ENCODE data around the gene ARHGEF40.
A peak's percentile ranks its signal among the peaks of the same experiment; 100 is the strongest.

ARHGEF40 gene

DNA sequence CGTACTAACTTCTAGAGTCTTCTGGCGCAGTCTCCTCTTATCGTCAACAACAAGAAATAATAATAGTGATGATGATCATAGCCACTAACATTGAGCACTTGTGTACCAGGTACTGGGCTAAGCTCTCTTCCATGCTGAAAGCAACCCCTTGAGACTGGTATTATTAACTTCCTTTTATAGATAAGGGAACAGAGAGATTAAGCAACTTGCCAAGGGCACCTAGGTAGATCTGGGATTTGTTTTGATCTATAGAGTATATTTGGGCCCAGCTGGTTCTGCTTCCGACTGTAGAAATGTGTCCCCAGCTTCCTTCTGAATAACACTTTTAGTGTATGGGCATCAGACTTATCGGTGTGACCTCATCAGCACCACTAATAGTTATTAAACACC is 29.5 kb downstream of the ARHGEF40 start:
- DNase-seq: no peak

DNA sequence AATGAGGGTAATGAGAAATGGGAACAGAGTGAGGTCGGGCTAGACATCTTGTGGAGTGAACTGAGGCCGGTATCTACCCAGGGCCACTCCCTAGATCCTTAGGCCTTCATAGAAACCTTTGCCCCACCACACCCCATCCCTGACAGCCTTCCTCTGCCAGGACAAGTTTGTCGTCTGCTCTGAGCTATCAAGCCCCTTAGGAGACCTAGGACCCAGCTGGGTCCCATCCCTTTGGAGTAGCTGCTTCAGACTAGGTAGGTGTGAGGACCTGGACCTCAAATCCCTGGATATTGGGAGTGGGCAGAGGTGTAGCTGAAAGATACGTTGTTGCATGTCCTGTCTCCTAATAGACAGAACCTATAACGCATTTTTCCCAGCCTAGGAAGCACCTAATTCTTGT is 30.8 kb downstream of the ARHGEF40 start, which contains the start of gene TMEM253:
TSS of gene TMEM253 (plus strand) at position 136 of the 400 bp plus-strand sequence. CDS start 278 bp downstream, outside the sequence.
- no peak for DNase-seq

DNA sequence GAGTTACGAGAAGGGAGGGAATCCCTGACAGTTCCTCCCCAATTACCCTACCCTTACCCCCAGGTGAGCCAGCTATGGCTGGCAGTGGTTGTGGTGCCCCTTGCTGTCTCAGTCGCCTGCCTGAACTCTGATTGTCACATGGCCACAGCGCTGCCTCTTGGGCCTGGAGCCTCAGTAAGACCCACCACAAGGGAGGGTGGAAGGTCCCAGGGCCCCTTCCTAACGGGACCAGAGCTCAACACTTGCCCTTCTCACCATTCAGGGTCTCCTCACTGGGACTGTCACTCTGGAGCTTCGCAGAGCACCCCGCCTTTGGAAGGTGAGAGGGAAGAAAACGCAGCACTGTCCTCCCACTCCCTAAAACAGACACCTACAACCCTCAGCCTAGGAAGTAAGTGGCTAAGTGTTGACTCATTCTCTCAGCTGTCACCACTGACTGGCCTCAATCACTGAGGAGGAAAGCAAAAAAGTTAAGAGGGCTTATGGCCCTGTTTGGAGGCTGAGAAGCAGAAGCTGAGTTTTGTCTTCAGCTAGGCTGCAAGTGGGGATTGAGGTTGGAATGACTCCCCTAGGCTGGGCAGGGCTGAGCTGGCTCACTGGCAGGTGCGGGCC is 31.8 kb downstream of the ARHGEF40 start:
- no peak for DNase-seq

DNA sequence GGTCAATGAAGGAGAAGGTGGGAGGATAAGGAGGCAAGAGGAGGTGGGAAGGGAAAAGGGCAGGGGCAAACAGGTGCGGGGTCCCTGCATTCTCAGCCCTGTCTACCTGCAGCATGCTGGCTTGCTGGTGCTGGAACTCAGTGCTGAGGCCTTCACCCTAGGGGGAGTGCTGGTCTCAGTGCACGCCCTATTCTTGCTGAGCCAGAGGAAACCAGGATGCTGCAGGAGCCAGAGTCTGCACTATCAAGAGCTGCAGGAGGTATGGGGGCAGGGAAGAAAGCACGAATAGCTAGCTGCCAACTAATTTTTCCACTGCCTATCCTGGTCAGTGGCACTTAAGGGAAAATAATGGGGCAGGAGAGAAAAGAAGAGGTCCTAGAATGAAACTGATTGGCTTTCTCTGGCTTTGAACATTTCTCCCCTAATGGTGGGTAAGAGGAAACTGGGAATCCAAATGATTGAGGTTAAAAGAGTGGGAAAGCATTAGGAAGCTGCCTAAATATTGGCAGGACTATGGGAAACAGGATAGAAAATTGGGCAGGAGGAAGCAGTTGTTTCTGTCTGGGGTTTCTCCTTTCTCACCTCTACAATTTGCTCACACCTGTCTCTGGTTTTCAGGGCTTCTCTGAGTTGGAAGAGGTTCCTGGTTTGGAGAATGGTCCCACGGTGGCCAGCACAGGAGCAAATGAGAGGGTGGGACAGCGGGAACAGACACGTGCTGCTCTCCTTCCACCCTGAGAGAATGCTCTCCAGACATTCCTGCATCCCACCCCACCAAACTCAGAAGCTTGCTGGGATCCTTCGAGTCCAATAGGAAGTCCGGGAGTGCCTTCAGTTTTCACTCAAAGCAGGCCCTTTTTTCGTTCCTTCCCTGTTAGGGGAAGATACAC is 32.7 kb downstream of the ARHGEF40 start:
- no peak for DNase-seq

DNA sequence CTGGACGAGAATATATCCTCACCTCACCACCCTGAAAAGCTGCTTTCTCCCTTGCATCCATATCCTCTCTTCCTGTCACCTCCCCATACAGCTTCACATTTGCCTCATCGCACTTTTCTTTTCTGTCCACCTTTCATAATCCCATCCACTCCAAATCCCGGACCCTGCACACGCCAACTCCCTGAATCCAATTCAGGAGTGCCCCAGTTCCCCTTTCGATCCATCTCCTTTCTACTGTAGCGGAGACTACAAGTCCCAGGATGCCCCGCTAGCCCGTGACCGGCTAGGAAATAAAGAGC is 33.3 kb downstream of the ARHGEF40 start:
- no peak for DNase-seq

DNA sequence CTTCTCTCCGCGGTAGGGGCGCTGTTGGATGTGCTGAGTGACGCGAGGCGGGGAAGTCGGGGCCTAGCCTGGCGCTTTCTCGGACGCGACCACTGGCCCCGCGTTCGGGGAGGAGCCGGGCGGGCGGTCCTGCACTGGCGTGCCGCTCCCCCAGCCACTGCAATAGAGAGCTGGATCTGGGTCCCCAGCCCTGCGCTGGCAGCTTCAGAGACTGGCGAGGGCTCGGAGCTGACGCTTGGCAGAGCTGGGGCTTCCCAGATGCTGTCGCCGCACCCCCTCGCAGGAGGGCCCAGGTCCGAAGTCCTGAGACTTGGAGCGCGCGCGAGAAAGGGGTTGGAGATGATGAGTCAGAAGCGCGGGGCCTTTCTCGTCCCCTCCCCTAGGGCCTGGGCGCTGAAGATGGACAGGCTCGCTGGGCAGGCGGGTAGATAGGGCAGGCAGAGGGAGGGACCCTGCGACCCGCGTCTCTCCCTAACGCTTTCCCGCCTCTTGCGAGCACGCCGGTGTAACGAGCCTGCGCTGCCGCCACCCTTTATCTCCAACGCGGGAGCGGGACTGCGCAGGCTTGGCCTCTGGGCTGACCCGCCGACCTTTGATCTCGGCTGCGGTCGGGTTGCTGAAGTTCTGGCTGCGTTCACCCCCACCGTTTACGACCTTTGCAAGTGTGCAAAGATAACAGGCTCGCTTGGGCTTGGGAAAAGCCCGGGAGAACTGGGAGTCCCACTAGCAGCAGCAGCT is 33.8 kb downstream of the ARHGEF40 start:
- DNase-seq: peak; percentile 95

DNA sequence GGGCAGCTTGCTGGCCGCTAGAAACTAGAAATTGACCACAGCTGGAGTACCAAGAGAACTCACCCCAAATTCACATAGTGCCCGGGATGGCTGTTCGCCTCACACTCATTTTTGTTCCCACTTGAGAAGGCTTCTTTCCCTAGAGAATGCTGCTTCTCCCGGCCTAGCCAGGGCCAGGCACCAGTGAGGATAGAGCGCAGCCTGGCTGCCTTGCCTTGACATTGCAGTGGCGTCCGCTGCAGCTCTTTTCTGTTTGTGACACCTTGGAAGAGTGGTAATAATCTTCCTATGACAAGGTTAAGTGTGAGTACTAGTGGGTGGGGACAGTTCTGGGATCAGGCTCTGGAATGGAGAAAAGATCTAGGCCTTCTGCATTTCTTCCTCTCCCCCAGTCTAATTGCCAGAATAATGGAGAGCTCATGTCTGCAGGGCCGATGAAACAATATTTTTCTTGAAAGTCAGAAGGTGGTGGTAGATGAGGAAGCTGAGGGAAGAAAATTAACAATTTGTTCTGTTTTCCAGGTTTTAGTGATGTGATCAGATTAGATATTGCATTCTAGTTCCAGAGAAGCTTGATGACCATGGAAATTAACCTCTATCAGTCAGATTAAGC is 34.5 kb downstream of the ARHGEF40 start:
- DNase-seq: peak; percentile 71

DNA sequence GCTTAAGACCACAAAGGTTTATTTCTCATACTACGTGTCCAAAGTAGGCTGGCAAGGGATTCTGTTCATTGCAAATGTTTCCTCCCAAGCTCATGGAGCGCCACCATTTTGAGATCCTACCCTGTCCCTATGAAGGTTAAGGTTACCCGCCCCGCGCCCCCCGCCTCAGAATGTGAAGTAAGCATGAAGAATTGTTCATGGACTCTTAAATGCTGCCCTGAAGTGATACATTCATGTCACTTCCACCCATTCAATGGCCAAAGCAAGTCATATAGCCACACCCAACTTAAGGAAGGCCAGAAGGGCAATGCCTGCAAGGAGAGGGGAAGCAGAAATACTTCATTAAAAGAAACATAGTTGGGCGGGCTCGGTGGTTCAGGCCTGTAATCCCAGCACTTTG is 35.0 kb downstream of the ARHGEF40 start:
- no peak for DNase-seq

DNA sequence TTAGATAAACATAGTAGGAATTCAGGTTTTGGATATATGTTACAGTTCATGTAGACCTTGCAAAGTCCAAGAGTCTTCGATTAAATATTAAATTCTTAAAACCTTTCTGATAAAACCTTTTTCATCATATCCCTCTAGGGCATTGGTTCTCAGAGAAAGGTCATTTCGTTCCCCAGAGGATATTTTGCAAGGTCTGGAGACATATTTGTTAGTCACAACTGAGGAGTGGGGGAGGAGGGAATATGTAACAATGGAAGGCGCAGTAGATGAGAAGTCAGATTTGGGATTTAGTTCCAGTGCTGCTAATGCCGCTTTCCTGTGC is 36.0 kb downstream of the ARHGEF40 start:
- no peak for DNase-seq

DNA sequence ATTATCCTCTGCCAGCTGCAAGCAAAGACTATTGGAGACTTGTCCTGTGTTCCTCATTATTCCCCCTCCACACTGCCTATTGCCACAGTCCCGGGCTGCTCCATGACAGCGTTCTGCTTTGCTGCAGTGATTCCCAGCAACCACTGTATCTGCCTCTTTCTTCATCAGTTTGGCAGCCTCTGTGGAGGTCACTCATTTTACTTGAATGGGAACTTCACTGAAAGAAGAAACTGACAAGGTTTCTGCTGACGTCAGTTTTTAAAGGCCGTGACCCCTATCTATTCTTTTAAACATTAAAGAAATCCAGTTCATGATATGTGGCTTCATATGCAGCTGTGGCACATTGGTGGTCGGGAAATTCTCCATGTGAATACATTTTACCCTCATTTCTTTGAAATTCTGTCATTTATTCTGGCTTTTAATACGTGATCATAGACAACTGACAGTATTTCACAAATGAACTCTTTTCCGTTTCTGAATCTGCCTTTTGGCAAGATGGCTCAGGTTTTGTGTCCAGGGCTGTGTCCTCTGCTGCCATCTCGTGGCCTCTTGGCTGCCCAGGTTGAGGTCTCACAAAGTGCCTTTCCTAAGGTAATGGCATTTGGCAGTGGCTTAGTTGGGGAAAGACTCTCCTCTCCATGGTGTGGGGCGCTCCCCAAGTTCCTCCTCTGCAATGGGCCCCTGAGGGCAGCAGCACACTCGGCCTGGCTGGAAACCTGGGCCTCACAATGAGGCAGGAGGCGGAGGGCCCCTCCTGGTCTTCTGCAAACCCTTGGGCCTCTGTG is 36.6 kb downstream of the ARHGEF40 start:
- DNase-seq: peak; percentile 81

DNA sequence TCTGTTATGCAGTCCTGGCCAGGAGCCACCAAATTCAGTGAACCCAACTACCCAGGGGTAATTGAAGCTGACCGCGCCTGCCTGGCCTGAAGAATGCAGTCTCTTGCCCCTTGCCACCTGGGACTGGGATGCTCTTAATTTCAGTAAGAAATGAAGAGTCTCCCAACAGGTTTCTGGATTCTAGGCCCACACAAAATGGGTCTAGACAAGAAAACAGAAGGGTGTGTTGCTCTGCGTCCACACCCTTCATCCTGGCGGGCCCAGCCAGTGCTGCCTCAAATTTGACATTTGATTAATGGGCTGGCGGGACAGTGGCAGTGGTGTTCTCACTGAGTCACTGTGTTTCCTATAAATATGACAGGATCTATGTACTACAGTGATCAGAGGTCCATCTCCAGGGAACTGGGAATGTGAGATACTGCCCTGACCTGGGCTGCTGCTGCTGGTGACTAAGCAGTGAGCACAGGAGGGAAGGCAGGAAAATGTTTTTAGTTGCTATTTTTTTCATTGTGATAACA is 37.2 kb downstream of the ARHGEF40 start:
- DNase-seq: no peak

DNA sequence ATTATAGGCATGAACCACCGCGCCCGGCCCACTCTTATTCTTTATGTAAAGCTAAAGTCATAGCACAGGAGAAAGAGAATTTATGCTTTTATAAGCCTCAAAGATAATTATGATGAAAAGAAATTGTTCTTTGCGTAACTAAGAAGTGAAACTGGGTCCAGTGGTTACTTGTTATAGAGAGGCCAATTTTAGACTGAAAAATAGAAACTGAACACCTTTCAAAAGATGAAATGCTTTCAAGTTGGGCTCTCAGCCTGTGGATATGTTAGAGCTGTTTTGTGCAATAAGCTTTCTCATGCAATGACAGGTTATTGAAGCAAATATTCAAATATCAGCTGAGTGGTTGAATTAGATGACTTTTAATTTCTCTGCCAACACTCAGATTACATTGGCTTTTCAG is 38.7 kb downstream of the ARHGEF40 start:
- DNase-seq: no peak

DNA sequence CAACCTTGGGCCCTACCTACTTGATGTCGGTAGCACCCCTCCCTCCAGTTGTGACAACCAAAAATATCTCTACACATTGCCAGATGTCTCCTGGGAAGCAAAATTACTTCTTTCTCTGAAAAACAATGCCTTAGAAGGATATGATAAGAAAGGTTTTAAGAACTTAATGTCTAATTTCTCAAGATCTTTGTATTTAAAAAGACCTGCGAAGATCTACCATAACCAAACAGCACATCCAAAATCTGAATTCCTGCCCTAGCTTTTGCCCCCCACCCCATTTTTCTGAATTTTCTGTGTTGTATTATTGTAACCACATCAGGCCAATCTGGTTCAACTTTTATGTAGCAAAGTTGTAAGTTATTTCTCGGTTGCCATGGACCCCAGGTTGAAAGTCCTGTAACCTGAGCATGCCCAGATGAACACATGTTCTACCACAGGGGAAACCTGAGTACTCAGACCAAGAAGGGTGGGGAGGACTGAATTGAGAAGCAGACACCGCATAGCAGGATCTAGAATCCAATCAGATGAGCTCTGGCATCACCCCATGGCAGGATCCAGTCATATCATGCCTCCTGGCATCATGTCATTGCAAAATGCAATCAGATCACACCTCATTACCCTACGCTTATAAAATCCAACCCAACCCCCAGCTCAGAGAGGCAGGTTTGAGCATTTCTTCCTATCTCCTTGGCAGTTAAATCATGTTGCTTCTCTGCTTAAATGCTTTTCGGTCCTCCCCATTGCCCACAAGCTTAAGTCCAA is 39.5 kb downstream of the ARHGEF40 start:
- DNase-seq: no peak

DNA sequence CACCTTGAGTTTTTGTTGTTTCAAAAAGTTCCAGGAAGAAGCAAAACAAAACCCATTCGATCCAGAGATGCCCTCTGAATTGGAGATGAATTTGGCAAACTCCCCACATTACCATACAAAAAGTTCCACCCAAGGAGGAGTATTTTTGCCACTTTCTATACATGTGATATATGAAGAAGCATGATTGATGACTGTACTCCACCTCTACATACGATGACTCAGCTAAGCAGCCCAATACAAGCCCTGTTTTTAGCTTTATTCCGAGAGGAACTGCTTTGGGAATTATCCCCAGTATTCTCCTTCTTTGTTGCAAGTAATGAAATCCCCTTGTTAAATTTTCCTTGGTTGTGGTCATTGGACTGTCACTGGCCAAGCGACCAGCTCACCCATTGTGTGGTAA is 42.2 kb downstream of the ARHGEF40 start:
- DNase-seq: no peak

DNA sequence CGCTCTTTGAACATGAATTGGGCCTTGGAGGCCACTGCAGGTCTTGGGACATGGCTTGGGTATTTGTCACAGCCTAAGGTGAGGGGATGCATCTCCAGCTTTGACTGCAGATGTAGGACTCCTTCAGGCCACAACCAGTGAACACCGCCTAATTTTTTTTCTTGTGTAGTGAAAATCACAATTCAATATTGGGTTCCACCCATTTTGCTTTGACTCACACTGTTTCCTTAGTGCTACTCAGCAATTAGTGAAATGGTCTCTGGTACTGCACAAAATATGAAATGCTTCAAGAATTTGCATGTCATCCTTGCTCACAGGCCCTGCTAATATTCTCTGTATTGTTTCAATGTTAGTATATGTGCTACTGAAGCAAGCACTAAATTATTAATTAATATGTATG is 43.3 kb downstream of the ARHGEF40 start:
- no peak for DNase-seq

DNA sequence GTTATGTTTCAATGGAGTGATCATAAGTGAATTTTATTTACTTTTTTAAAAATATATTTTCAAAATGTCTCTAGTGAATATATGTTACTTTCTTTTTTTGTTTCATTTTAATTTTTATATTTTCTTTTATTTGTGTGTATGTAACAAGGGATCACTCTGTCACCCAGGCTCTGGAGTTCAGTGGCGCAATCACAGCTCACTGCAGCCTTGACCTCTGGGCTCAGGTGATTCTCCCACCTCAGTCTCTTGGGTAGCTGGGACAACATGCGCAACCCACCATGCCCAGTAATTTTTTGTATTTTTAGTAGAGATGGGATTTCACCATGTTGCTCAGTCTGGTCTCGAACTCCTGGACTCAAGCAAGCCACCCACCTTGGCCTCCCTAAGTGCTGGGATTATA is 48.8 kb downstream of the ARHGEF40 start:
- DNase-seq: no peak

DNA sequence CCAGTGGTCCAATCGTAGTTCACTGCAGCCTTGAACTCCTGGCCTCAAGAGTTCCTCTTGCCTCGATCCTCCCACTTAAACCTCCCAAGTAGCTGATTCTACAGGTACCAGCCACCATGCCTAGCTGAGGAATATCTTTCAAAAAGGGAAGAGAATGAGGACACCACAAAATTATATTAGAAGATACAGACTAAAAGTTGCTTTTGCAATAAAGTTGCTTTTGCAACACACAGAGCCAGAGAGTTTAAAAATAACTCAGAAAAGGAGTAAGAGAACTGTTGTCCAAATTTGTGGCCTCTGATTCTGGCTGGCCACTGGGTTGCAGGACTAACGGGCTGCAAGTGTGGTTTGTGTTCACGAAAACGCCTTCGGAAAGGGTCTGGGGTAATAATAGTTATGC is 50.6 kb downstream of the ARHGEF40 start:
- no peak for DNase-seq

DNA sequence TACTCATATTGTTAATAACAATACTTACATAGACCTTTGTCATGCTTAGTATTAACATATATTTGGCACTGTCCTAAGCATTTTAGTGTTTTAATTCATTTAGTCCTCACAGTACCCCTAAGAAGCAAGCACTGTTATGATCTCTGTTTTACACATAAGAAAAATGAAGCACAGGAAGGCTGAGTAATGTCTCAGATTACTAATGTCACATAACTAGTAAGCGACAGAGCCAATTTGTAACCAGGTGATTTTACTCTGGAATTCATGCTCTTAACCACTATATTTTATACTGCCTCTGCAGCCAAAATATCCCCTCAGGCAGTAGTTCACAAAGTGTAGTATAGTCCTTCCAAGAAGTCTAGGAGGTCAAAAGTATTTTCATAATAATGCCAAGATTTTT is 51.0 kb downstream of the ARHGEF40 start:
- DNase-seq: no peak

DNA sequence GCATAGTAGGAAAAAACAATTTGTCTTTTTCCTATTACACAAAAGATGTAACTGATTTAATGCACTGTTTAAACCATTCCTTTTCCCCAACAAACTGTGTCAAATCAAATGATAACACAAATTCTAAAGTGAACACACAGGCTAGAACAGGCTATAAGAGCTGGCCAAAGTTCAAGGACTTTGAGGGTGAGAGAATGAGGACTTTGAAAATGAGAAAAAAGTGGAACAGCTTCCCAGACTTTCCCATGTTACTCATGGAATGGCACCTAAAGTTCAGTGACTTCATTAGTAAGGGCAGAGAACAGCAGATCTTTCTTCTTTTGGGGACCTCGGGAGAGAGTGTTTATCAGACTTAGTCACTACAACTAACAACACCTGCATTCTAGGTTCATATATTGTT is 53.3 kb downstream of the ARHGEF40 start:
- DNase-seq: no peak

DNA sequence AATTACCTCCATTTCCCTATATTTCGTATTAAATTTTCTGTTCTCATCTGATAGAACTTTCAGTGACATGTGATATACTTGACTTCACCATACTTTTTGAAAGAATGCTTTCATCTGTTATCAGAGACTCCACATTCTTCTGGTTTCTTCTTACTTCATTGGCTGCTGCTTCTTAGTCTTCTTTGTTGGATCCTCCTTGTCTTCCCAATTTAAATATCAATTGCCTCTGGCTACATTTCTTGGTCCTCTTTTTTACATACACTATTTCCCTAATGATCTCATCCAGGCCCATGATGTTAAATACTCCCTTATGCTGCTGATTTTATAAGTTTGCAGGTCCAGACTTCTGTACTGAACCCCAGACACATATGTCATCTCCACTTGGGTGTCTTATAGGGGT is 63.8 kb downstream of the ARHGEF40 start:
- no peak for DNase-seq

DNA sequence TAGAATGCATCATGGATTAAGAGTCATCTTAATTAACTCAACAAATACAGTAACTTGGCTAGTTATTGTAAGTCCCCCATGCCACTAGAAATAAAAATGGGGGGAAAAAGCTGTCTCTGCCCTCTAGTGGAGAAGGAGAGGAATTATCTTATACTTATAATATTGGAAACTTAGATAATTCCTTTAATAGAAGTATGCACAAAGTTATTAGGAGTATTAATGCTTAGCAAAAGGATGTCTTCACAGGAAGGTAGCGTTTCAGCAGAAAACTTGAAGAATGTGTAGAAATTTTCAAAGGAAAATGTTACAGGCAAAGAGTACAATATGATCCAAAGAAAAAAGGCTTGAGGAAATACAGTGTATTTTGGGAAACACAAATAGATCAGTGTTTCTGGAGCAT is 65.9 kb downstream of the ARHGEF40 start:
- DNase-seq: no peak
